ENCODE results near the gene IRF1.

The IRF1 gene

DNA sequence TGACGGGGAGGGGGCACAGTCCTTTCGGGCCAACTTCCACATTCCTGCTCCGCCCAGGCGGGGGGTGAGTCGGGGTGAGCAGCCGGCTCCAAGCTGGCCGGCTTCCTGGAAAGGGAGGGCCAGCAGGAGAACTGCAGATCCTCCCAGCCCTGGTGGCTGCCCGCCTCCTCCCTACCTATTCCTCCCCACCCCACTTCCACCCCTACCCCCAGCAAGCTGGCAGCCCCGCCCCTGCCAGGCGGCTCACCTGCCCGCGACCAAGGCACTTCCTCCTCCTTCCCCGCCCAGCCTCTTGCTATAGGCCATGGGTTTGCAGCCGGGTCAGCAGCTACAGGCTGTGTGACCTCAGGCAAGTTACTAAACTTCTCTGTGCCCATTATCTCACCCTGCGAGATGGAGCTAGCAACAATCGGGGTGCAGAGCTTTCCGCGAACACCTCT lies 5.6 kb upstream of the IRF1 start:
- intact Hi-C loops (cut with DNase I; ENCODE audit: low total_unique reads): loop anchor here (10.0 kb wide), 1 partner anchor 81 kb away; no protein-coding TSS in a partner anchor
- TF ChIP-seq, protein P1, sequence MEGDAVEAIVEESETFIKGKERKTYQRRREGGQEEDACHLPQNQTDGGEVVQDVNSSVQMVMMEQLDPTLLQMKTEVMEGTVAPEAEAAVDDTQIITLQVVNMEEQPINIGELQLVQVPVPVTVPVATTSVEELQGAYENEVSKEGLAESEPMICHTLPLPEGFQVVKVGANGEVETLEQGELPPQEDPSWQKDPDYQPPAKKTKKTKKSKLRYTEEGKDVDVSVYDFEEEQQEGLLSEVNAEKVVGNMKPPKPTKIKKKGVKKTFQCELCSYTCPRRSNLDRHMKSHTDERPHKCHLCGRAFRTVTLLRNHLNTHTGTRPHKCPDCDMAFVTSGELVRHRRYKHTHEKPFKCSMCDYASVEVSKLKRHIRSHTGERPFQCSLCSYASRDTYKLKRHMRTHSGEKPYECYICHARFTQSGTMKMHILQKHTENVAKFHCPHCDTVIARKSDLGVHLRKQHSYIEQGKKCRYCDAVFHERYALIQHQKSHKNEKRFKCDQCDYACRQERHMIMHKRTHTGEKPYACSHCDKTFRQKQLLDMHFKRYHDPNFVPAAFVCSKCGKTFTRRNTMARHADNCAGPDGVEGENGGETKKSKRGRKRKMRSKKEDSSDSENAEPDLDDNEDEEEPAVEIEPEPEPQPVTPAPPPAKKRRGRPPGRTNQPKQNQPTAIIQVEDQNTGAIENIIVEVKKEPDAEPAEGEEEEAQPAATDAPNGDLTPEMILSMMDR (IDR thresholded peaks at IDR 0.05): no peak

DNA sequence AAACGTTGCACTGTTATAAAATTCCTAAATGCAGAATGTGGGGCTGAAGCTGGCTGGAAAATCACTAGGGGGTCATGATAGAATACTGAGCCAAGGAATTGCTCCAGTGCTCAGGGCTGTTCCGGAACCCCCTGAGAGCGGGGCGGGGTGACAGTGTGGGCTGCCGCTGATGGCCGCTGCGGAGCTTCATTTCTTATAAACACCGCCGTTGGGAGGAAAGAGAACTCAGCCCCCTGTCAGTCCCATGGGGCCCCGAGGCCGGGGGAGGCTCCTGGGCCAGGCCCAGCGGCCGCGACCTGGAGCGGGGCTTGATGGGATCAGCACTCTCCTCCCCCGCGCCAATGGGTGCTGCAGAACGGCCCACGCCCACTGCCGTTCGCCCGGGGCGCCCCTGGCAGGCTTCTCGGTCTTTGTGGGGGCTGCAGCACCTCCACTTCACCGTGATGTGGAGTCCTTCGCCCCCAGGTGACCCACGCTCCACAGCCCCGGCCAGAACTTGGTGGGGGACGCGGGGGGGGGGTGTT lies 5.2 kb upstream of the IRF1 start:
- H3K9me3 ChIP-seq: no peaks in the 10 kb centered on the region
- intact Hi-C loops (cut with DNase I; ENCODE audit: low total_unique reads): loop anchor here (10.0 kb wide), 1 partner anchor 81 kb away; no protein-coding TSS in a partner anchor
- DNase-seq: peak; percentile 84 to 95
- H3K4me3 ChIP-seq: peak overlapping the region; percentile 66 to 67
- TF ChIP-seq, protein P1 (IDR thresholded peaks at IDR 0.05): no peak
- peaks cover 0 to 52% (median 48%) of the 10 kb centered on the region in 4 donors for H3K4me1 ChIP-seq
- peak overlapping the region; percentile 88 for H3K27ac ChIP-seq
- no peaks in the 10 kb centered on the region for H3K27me3 ChIP-seq
- H3K36me3 ChIP-seq: no peaks in the 10 kb centered on the region

More for the DNA sequence above, 5.6 kb upstream of the IRF1 start:
- Histone ChIP-seq H3K36me3 (no peaks in the 10 kb centered on the region), H3K4me3 (peak overlapping the region; percentile 66 to 67), H3K27ac (peak overlapping the region; percentile 88), H3K9me3 (no peaks in the 10 kb centered on the region), H3K4me1 (peaks cover 0 to 48% (median 46%) of the 10 kb centered on the region in 4 donors), H3K27me3 (no peaks in the 10 kb centered on the region)
- DNase-seq: peak; percentile 83 to 93

DNA sequence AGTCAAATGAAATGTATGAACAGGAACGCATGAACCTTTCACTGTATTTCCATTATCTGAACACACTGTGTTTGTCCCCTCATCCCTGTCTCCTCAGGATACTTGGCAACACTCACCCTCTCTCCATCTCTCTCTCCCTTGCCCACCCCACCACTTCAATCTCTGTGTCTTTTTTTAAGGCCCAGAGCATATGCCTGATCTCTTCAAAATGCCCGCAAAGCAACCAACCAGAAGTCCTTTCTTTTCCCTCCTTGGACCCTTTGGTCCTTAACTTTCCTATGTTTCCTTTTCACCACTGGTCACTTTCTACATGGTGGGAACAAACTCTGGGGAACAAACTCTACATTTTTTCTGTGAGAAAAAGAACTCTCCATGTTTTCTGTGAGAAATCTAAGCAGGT lies 3.2 kb upstream of the IRF1 start:
- Histone ChIP-seq H3K27ac (peak overlapping the region in 1 of 2 donors; percentile 88), H3K4me3 (no peak overlapping the region), H3K9me3 (no peaks in the 10 kb centered on the region), H3K36me3 (no peaks in the 10 kb centered on the region), H3K27me3 (no peaks in the 10 kb centered on the region), H3K4me1 (peaks cover 0 to 64% (median 59%) of the 10 kb centered on the region in 4 donors)
- DNase-seq: no peak
- intact Hi-C loops (cut with DNase I; ENCODE audit: low total_unique reads): loop anchor here (10.0 kb wide), 1 partner anchor 79 kb away; no protein-coding TSS in a partner anchor
- TF ChIP-seq, protein P1 (IDR thresholded peaks at IDR 0.05): no peak

DNA sequence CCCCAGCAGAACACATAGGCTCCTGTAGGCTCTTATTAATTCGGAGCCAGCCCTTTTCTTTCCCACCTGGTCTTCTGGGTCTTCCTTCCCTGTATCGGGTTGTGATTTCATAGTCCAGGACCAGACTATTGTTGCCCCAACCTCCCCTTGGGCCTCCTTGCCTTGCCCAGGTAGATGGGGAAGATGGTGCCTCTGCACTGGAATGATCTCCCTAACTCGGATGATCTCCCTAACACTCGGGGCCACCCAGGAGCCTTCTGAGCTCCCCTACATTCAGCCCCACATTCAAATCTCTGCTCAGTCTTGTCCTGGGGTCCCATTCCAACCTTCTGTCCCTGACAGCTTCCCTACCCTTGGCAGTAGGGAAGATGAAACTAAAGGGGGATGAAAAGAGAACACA lies 2.7 kb upstream of the IRF1 start:
- TF ChIP-seq, protein P1 (IDR thresholded peaks at IDR 0.05): no peak
- Histone ChIP-seq H3K4me3 (no peak overlapping the region), H3K27me3 (no peaks in the 10 kb centered on the region), H3K36me3 (peaks cover 0 to 1% (median 0%) of the 10 kb centered on the region in 3 donors), H3K9me3 (no peaks in the 10 kb centered on the region), H3K27ac (peak overlapping the region in 1 of 2 donors; percentile 88), H3K4me1 (peaks cover 0 to 66% (median 58%) of the 10 kb centered on the region in 4 donors)
- intact Hi-C loops (cut with DNase I; ENCODE audit: low total_unique reads): loop anchor here (10.0 kb wide), 1 partner anchor 78 kb away; no protein-coding TSS in a partner anchor
- peak in 1 of 2 donors; percentile 20 for DNase-seq

DNA sequence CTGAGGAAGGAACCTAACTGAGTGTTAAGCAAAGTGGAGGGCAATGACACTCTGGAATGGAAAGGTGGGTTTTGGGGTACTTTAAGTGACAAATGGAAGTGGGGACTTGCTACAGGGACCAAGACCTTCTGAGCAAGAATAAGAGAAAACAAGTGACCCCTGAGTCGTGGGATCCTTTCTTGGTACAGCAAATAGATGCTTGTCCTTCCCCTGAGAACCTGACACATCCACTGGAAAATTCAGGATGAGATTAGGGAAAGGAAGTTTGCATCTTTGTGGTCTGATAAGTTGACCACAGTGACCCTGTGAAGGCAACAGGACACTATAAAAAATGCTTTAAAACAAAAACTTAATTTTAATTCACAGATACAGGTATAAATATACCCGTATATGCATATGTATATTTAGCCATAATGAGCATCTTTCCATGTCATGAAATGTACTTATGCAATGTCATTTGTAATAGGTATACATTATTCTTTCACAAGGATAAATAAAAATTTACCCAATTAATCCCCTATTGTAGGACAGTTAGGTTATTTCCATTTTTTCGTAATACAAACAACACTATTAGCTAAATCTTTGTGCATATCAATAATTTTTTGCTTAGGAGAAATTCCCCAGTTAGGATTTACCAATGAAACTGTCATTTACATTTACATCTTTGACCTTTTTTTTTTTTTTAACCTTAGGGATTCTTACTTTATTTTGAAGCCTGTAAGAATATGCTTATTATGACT lies 2.0 kb upstream of the IRF1 start:
- peaks cover 0 to 62% (median 54%) of the 10 kb centered on the region in 4 donors for H3K4me1 ChIP-seq
- no peak overlapping the region for H3K4me3 ChIP-seq
- H3K36me3 ChIP-seq: peaks cover 0 to 7% (median 0%) of the 10 kb centered on the region in 3 donors
- TF ChIP-seq, protein P1 (IDR thresholded peaks at IDR 0.05): no peak
- peak overlapping the region in 1 of 2 donors; percentile 87 for H3K27ac ChIP-seq
- H3K27me3 ChIP-seq: no peaks in the 10 kb centered on the region
- no peaks in the 10 kb centered on the region for H3K9me3 ChIP-seq
- intact Hi-C loops (cut with DNase I; ENCODE audit: low total_unique reads): loop anchor here (10.0 kb wide), 1 partner anchor 78 kb away; no protein-coding TSS in a partner anchor
- no peak for DNase-seq

All from tibial artery (tissue), 4 donors.